Suprapubic skin (tissue), 4 donors: ENCODE results near the gene TRUB1. TPM values are rescaled to one million over a fixed set of nuclear protein-coding genes. Genes with fewer than 3 reads are reported as not detected.

Source experiments
- DNase-seq, 2 donors: peaks; one replicate each; pipeline ENCODE4 v3.0.0-alpha.2; 2019; ENCODE audit warnings: low spot score in 2 of 2
- H3K27ac ChIP-seq: fragments of 200-600 bp; sonication (generic); one replicate; pipeline ENCODE4 v1.5.1; 2019
- H3K27me3 ChIP-seq: fragments of 200-600 bp; sonication (generic); one replicate; pipeline ENCODE4 v1.5.1; 2019
- H3K36me3 ChIP-seq: fragments of 200-600 bp; sonication (generic); one replicate; pipeline ENCODE4 v1.5.1; 2019
- H3K4me1 ChIP-seq: fragments of 200-600 bp; sonication (generic); one replicate; pipeline ENCODE4 v1.5.1; 2019
- H3K4me3 ChIP-seq: fragments of 200-600 bp; sonication (generic); one replicate; pipeline ENCODE4 v1.5.1; 2019; ENCODE audit warnings: mild to moderate bottlenecking
- H3K9me3 ChIP-seq: fragments of 200-600 bp; sonication (generic); one replicate; pipeline ENCODE4 v1.5.1; 2019
- CTCF ChIP-seq, 2 donors: fragments of 200-600 bp in 1 of 2; fragments of 450-650 bp in 1 of 2; sonication (generic) in 1 of 2; IDR thresholded peaks; one replicate each; pipeline ENCODE4 v1.5.1; 2016 to 2019; ENCODE audit warnings: antibody characterized with exemption in 2 of 2, mild to moderate bottlenecking in 1 of 2, moderate library complexity in 1 of 2
- EP300 ChIP-seq: sonication (generic); formaldehyde crosslinking; IDR thresholded peaks from one replicate; pipeline ENCODE4 v1.6.1; 2017; ENCODE audit warnings: antibody characterized with exemption
- POLR2A ChIP-seq, 2 donors: fragments of 450-650 bp; IDR thresholded peaks; one replicate each; pipeline ENCODE4 v1.6.1; 2017; ENCODE audit warnings: antibody characterized with exemption in 2 of 2, mild to moderate bottlenecking in 2 of 2, moderate library complexity in 2 of 2
- POLR2AphosphoS5 ChIP-seq, 3 donors: sonication (generic); formaldehyde crosslinking; IDR thresholded peaks; one replicate each; pipeline ENCODE4 v1.6.1; 2017; ENCODE audit warnings: antibody characterized with exemption in 3 of 3
- WGBS: methylation state at CpG from one replicate; pipeline ENCODE4 v1.1.5; 2018; 5-methylcytosine and 5-hydroxymethylcytosine counted together
- total RNA-seq, 4 donors: library from RNA; depleted of rRNA; stranded (reverse); fragments of >200 nt; gene quantifications; one replicate each; pipeline ENCODE4 v1.1.0, GENCODE V29; 2016

Gene TRUB1
- total RNA-seq, 4 donors from 2014 or later = 11.6 to 28.6 (median 15.0) TPM

GRCh38 chr10:114957673-114958072 lies 19.7 kb downstream of the TRUB1 start:
- WGBS = 70% methylated on average over 2 of the region's 2 CpGs
- TF ChIP-seq POLR2AphosphoS5 (IDR thresholded peaks at IDR 0.05) (no peak), EP300 (no peak), POLR2A (IDR thresholded peaks at IDR 0.05) (no peak), CTCF (IDR thresholded peaks at IDR 0.05) (no peak)
- DNase-seq = no peak

GRCh38 chr10:114962441-114962840 lies 24.4 kb downstream of the TRUB1 start:
- Histone ChIP-seq H3K27ac (no peak overlapping the region), H3K36me3 (peaks cover 29% of the 10 kb centered on the region), H3K27me3 (no peaks in the 10 kb centered on the region), H3K4me1 (no peaks in the 10 kb centered on the region), H3K4me3 (no peak overlapping the region), H3K9me3 (no peaks in the 10 kb centered on the region)
- 81% methylated on average over 2 of the region's 2 CpGs for WGBS
- TF ChIP-seq CTCF (IDR thresholded peaks at IDR 0.05) (no peak), POLR2A (IDR thresholded peaks at IDR 0.05) (no peak), EP300 (no peak), POLR2AphosphoS5 (IDR thresholded peaks at IDR 0.05) (no peak)
- no peak for DNase-seq

More at GRCh38 chr10:114957673-114958072, 19.7 kb downstream of the TRUB1 start:
- Histone ChIP-seq H3K4me1 (no peaks in the 10 kb centered on the region), H3K27me3 (no peaks in the 10 kb centered on the region), H3K4me3 (no peak overlapping the region), H3K9me3 (no peaks in the 10 kb centered on the region), H3K27ac (no peak overlapping the region), H3K36me3 (peaks cover 23% of the 10 kb centered on the region)

GRCh38 chr10:114963908-114964307 lies 25.9 kb downstream of the TRUB1 start:
- TF ChIP-seq POLR2A (IDR thresholded peaks at IDR 0.05) = no peak
- DNase-seq = no peak
- Histone ChIP-seq H3K4me1 (no peaks in the 10 kb centered on the region), H3K36me3 (peaks cover 29% of the 10 kb centered on the region), H3K27ac (no peak overlapping the region), H3K27me3 (no peaks in the 10 kb centered on the region), H3K4me3 (no peak overlapping the region), H3K9me3 (no peaks in the 10 kb centered on the region)
- WGBS = 96% methylated on average over 4 of the region's 4 CpGs

GRCh38 chr10:114967071-114967470 lies 29.1 kb downstream of the TRUB1 start:
- peaks cover 13% of the 10 kb centered on the region for H3K36me3 ChIP-seq
- no peaks in the 10 kb centered on the region for H3K9me3 ChIP-seq
- no peaks in the 10 kb centered on the region for H3K4me1 ChIP-seq
- WGBS = 57% methylated on average over 2 of the region's 2 CpGs
- H3K27me3 ChIP-seq = no peaks in the 10 kb centered on the region
- no peak overlapping the region for H3K27ac ChIP-seq
- no peak for DNase-seq
- no peak overlapping the region for H3K4me3 ChIP-seq
- TF ChIP-seq POLR2A (IDR thresholded peaks at IDR 0.05) (no peak), CTCF (IDR thresholded peaks at IDR 0.05) (no peak), EP300 (no peak), POLR2AphosphoS5 (IDR thresholded peaks at IDR 0.05) (no peak)

GRCh38 chr10:114970515-114970914 lies 32.5 kb downstream of the TRUB1 start:
- H3K27me3 ChIP-seq = no peaks in the 10 kb centered on the region
- H3K9me3 ChIP-seq = no peaks in the 10 kb centered on the region
- no peak for DNase-seq
- H3K4me3 ChIP-seq = no peak overlapping the region
- TF ChIP-seq EP300 (no peak), CTCF (IDR thresholded peaks at IDR 0.05) (no peak), POLR2A (IDR thresholded peaks at IDR 0.05) (no peak), POLR2AphosphoS5 (IDR thresholded peaks at IDR 0.05) (no peak)
- no peak overlapping the region for H3K27ac ChIP-seq
- WGBS = 85% methylated on average over 4 of the region's 4 CpGs
- H3K36me3 ChIP-seq = peaks cover 3% of the 10 kb centered on the region
- no peaks in the 10 kb centered on the region for H3K4me1 ChIP-seq

GRCh38 chr10:114973306-114973705 lies 35.3 kb downstream of the TRUB1 start:
- TF ChIP-seq POLR2AphosphoS5 (IDR thresholded peaks at IDR 0.05) (no peak), EP300 (no peak), CTCF (IDR thresholded peaks at IDR 0.05) (no peak), POLR2A (IDR thresholded peaks at IDR 0.05) (no peak)
- WGBS = 96% methylated on average over 5 of the region's 5 CpGs

More at GRCh38 chr10:114973306-114973705, 35.3 kb downstream of the TRUB1 start:
- H3K9me3 ChIP-seq = no peaks in the 10 kb centered on the region
- peaks cover 3% of the 10 kb centered on the region for H3K36me3 ChIP-seq
- no peak overlapping the region for H3K27ac ChIP-seq
- DNase-seq = no peak
- no peaks in the 10 kb centered on the region for H3K4me1 ChIP-seq
- no peak overlapping the region for H3K4me3 ChIP-seq
- no peaks in the 10 kb centered on the region for H3K27me3 ChIP-seq
